HL-60 (cell line): ENCODE measurements around the gene GNPTG.

Source experiments
- CTCF ChIP-seq: IDR thresholded peaks from one replicate; pipeline ENCODE4 v1.5.1; 2011; ENCODE audit warnings: low read length, control low read depth, inconsistent platforms; ENCODE audit not compliant: insufficient read depth
- POLR2AphosphoS5 ChIP-seq: IDR thresholded peaks from 2 replicates; pipeline ENCODE4 v1.6.1; 2012; ENCODE audit warnings: low read depth
- REST ChIP-seq: IDR thresholded peaks from 2 replicates; pipeline ENCODE4 v1.6.1; 2012; ENCODE audit warnings: low read depth; ENCODE audit not compliant: insufficient replicate concordance

GRCh38 chr16:1371054-1371978 is 19.6 kb downstream of the GNPTG start:
- no peak for TF ChIP-seq POLR2AphosphoS5
- TF ChIP-seq CTCF: no peak
- no peak for TF ChIP-seq REST
